NCI-H2196 treated with DMSO at 0.1 percent for 48 hours (cell line): Measurements from ENCODE around the gene GRAMD1B.
"Not testable (repeated sequence)": the region's sequence is repeated elsewhere in the genome, so short reads cannot be mapped to it uniquely, and the experiment has no call there.

Experiments used
- DNase-seq: peaks from one replicate; lab custom pipeline; 2025; ENCODE audit not compliant: unreplicated experiment; lab: John Stamatoyannopoulos, UW

The GRAMD1B gene

DNA sequence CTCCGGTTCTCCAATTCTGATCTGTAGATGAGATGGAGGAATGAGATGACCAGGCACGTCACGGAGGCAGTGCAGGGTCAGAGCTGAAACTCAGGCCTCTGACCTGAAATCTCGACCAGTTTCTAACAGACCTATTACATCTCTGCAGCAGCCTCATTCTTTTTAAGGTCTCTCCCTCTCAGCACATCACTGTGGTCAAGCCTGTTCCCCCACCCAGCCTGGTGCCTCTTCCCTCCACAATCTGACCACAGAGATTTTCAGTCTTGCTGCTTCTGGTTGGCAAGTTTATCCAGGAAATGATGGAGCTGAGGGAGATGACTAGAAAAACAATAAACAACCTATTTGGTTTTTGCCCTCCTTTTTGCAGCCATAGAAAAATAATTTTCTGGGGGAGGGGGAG lies 9.5 kb downstream of the GRAMD1B start:
- no peak for DNase-seq

DNA sequence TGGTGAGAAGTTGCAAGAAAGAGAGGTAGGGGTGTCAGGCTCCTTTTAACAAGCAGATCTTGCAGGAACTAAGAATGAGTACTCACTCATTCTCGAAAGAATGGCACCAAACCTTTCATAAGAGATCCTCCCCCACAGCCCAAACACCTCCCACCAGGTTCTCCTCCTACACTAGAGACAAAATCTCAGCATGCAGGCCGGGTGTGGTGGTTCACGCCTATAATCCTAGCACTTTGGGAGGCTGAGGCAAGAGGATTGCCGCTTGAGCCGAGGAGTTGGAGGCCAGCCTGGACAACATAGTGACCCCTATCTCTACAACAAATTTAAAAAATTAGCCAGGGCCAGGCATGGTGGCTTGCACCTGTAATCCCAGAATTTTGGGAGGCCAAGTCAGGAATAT lies 11.1 kb downstream of the GRAMD1B start:
- DNase-seq, result no peak

DNA sequence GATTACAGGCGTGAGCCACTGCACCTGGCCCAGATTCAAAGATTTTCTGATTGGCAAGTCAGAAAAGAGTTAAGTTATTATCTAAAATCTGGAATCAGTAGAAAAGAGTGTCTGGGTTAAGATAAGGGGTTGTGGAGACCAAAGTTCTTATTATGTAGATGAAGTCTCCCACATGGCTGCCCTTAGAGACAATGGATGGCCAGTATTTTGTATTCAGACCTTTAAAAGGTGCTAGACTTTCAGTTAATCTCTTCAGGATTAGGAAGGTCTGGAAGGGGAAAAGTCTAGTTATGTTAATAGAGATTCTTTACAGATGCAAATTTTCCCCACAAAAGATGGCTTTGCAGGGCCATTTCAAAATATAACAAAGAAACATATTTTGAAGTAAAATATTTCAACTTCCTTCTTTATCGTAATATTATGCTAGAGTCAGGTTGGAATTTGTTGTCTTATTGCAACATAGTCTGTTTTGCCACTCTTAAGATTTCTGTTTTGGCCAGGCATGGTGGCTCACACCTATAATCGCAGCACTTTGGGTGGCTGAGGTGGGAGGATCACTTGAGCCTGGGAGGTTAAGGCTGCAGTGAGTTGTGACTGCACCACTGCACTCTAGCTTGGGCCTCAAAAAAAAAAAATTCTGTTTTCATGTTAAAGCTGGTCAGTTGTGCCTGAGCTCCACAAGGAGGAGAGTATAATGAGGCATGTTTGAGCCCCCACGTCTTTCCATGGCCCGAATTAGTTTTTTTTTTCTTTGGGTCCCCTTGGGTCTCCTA lies 14.0 kb downstream of the GRAMD1B start:
- DNase-seq, result no peak

DNA sequence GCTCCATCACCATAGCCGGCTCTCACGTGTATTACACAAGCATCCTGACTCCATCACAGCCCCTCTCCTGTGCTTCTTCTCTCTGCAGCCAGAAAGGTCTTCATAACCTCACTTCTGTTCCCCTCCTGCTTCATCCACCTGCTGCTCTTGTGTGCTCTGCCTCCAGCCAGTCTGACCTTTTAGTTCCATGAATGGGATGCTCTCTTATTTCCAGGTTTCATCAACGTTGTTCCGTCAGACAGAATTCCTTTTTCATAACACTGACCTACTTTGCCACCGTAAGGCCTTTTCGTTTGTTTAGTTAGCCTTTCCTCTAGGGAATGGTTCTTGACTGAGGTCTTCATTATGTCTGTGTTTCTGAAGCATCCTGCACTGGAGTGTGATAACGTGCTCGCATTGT lies 18.8 kb downstream of the GRAMD1B start:
- no peak for DNase-seq

DNA sequence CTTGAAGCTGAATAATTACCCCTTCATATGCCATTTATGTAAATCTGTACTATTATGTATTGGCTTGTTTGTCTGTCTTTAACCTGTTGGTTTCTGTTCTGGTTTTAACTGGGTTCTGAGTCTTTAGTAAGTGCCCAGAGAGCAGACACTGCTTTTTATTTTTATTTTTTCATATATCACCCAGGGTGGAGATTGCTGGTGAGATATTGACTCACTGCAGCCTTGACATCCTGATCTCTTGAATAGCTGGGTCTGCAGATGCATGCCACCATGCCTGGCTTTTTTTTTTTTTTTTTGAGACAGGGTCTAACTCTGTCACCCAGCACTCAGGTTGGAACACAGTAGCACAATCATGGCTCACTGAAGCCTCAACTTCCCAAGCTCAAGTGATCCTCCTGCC lies 19.4 kb downstream of the GRAMD1B start:
- DNase-seq, result no peak

DNA sequence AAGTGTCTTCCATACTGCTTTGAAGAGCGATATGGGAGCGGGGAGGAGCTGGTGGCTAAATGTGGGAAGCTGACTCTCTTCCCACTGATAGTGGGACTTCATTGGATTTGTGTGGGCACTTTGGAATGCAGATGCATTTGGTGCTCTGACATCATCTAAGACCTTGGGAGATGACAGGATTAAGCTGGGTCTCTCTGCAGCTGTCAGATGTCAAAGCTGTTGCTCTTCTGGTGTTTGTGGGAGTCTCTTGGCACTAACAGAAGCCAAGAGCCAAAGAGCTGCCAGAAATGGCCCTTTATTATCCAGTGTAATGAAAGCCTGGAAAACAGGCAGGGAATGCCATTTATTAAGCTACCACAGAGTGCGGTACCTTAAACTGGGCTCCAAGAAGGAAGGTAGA lies 20.6 kb downstream of the GRAMD1B start:
- no peak for DNase-seq

DNA sequence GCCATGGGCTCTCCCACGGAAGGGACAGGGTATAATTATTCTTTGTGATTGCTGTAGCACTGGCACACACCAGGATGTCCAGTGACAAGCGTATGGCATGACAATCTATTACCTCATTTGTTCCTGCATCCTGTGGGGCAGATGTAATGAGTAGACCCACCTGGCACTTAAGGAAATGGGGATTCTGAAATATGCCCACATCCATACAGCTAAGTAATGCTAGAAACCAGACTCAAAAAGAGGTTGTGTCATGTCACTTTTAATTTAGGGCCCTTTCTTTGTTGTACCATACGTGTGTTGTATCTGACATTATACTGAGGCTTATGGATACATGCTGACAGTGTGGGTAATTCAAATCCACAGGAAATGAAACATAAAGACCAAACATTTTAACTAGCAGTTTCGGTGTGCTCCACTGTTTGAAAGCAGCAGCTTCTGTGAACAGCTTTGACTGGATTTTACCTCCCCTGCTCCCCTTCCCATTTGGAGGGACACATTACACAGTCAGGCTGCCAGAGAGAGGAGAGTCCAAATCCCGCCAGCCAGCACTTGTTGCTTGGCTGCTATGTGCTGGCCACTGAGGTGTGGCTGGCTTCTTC lies 21.2 kb downstream of the GRAMD1B start:
- DNase-seq, result no peak

DNA sequence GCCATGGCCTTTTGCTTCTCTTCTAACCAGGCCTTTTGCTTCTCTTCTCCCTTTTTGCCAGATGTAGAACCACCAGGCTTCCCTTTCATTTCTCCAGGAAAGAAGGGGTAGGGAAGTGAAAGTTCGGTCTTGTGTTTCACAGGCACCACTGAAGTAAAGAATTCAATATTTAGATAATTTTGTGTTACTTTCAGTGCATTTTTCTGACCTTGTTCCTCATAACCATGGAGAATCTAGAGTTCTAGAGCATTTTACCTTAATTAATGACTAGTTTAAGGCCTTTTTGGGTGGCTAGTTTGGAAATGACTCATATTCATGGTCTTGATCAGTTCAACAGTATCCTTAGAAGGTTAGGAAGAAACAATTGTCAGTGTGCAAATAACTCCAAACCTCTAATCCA lies 22.7 kb downstream of the GRAMD1B start:
- DNase-seq, result no peak

DNA sequence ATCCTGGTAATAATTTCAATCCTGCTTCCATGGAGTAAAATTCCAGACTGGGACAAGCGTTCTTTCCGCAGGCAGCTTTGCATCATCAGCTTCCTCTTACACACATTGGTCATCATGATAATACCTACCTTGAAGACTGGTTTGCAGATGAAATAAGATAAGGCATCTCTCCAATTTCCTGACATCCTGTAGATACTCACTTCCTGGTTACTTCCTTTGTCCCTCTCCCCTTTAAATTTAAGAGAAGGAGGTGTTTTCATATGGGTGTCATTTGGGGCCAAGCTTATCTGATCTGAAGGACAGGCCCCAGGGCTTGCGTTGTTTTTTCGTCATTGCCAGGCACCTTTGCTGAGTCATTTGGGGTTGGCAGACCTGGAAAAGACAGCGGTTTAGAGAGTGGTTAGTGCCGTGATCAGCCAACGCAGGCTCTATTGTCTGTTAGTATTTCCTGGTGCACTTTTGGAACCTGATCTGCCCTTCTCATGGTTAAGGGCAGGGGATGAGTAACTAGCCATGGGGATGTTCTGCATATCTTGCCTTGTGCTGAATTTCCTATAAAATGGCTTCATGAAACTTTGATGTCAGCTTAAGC lies 24.1 kb downstream of the GRAMD1B start:
- peak; percentile 86 for DNase-seq

DNA sequence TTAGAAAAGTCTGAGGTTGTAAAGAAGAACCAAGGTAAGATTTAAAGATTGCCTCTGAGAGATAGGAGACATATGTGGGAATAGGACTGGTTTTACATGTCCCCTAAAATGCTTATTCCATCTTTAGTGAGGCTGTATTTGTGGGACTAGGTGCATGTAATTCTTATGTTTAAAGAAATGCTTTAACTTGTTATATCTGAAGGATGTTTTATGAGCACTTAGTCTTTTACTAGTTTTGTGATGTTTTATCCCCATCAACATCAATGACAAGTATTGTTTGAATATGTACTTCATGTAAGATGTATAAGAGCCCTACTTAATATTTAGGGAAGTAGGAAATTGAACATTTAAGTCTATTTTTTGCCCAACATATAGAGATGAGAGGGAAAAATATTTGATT lies 24.7 kb downstream of the GRAMD1B start:
- DNase-seq, result no peak

DNA sequence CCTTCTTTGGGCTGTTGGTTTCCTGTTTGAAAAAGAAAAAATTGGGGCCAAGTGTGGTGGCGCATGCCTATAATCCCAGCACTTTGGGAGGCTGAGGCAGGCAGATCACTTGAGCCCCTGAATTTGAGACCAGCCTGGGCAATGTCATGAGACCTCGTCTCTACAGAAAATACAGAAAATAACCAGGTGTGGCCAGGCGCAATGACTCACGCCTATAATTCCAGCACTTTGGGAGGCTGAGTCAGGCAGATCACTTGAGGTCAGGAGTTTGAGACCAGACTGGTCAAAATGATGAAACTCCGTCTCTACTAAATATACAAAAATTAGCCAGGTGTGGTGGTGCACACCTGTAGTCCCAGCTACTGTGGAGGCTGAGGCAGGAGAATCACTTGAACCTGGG lies 26.4 kb downstream of the GRAMD1B start:
- DNase-seq, result not testable (repeated sequence)

DNA sequence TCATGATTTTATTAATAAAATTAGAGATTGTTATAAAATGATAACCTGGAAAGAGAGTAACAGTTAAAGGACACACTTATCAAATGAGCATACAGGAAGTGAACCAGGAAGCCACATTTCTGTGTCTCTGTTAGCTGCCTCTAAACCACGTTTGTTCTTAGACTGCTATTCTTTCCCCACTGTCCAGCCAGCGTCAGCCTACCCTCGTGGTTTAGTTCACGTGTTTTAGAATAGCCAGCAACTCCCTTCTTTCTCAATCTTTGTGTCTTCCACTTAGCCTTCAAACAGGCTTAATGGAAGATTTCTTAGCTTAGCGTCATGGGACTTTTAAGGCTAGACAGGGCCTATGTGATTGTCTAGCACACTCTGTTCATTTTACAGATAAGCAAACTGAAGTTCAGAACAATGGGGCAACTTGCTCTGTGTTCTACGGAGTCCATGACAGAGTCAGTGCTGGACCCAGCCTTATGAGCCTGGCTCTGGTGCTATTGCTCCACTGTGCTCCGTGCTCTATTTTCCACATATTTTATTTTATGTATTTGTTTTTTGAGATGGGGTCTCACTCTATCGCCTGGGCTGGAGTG lies 27.2 kb downstream of the GRAMD1B start:
- no peak for DNase-seq

DNA sequence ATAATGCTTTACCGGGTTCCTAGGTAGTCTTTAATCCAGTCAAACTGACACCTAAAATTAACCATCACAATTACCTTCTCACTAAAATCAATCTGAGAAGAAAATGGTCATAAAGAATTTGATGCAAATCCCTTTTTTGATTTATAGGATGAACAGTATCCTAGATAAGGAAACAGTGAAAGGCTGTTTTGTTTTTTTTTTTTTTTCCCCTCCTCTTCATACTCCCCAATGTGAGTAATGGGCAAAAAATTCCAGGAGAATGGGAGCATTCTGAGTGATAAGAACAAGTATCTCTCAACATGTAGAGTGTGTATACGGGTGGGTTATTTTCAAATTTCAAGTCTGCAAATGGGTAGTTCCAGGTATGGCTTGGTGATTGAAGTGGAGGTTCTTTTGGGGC lies 28.4 kb downstream of the GRAMD1B start:
- DNase-seq, result no peak

DNA sequence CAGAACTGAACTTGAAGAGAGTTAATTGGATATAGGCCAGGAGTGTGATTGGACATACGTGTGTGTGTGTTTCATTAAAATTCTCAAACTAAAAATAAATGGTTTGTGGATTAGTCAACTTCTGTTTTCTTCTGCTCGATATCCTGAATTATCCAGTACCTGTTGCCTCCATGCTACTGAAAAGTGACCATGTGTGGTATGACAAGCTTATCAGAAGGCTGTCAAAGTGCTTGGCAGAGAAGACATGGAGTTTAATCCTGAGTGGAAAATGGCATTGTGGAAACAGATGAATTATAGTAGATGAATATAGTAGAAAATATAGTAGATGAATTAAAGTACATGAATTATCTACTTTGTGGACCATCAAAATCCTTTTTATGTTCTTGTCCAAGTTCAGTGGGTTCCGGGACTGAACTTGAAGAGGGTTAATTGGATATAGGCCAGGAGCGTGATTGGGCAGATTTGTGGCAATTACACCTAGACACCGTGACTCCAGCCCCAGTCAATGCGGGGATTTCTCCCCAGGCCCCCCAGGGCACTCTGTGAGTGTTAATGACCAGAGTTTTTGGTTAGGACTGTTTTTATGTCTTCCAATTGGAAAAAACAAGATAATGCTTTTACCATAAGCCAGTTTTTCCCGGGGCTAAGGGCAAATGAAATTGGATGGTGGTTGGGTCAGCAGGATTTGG lies 30.1 kb downstream of the GRAMD1B start:
- DNase-seq, result no peak

DNA sequence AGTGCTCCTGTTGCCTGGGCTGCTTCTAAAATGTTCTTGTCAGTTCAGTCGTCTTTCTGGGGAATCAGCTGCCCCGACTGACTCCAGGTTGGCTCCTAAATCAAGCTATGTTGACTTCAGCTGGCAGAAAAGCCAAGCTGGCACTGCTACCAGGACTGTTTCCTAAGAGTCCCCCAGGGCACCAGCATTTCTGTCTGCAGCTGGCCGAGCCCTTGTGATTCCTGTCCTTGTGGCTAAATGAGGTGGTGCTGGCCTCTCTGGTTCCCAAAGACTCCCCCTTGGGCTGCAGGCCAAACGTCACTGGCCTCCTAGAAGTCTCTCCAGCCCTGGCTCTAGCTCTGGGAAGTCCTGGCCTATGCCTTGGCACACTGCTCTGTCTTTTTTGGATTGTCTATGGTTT lies 31.1 kb downstream of the GRAMD1B start:
- DNase-seq, result peak; percentile 48

DNA sequence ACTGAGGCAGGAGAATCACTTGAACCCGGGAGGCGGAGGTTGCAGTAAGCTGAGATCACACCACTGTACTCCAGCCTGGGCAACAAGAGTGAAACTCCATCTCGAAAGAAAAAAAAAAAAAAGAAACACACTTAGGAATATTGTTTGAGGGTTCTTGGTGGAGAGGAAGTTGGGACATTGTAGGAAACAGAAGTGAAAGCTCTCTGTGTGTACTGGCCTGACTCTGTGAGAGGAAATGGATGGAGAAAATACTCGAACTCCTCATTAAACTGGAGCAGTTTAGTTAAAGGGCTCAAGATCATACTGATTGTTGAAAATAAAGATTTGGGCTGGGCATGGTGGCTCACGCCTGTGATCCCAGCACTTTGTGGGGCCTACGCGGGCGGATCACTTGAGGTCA lies 35.6 kb downstream of the GRAMD1B start:
- not testable (repeated sequence) for DNase-seq

DNA sequence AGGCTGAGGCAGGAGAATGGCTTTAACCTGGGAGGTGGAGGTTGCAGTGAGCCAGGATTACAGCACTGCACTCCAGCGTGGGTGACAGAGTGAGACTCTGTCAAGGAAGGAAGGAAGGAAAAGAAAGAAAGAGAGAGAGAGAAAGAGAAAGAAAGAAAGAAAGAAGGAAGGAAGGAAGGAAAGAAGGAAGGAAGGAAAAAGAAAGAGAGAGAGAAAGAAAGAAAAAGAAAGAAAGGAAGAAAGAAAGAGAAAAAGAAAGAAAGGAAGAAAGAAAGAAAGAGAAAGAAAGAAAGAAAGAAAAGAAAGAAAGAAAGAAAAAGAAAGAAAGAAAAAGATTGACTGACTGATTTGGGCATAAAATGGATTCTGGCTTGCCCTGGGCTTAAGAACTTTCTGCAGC lies 36.1 kb downstream of the GRAMD1B start:
- not testable (repeated sequence) for DNase-seq

DNA sequence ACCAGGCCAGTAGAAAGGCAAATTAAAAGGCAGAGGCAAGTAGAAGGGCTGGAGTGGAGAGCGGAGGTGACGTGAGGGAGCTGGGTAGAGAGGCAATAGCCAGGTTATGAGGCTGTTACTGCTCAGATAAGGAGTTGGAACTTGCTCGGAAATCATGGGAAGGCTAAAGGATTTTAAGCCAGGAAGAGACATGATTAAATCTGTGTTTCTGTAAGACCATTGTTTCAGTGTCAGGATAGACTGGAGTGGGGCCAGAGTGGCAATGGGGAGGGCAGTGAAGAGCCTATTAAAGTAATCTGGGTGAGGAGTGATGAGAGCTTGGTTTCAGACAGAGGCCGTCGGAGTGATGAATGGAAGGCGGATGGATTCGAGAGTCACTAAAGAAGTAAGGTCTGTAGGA lies 39.0 kb downstream of the GRAMD1B start:
- no peak for DNase-seq

DNA sequence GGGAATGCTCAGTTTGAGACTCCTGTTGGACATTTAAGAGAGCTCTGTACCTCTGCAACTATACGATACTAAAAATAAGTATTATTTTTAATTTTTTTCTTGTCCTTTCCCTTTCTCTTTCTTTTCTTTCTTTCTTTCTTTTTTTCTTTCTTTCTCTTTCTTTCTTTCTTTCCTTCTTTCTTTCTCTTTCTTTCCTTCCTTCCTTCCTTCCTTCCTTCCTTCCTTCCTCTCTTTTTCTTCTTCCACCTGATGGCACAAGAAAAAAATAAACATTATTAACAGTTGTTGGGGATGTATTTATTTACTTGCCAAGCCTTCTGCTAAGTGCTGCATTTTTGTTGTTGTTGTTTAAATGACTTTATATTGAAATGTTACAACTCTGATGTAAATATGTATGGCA lies 39.5 kb downstream of the GRAMD1B start:
- DNase-seq, result no peak

DNA sequence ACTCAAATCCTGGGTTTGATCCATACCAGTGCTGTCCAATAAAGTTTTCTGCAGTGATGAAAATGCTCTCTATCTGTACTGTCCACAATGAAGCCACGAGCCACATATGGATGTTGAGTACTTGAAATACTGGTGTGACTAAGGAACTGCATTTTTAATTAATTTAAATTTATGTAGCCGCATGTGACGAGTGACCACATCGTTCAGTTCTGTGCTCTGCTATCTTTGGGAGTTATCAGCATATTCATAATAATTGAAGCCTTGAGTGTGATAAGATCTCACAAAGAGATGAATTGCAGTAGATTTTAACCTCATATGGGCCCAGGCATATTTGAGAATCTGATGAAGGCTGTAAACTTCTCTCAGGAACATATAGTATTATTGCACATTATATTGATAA lies 40.8 kb downstream of the GRAMD1B start:
- no peak for DNase-seq

DNA sequence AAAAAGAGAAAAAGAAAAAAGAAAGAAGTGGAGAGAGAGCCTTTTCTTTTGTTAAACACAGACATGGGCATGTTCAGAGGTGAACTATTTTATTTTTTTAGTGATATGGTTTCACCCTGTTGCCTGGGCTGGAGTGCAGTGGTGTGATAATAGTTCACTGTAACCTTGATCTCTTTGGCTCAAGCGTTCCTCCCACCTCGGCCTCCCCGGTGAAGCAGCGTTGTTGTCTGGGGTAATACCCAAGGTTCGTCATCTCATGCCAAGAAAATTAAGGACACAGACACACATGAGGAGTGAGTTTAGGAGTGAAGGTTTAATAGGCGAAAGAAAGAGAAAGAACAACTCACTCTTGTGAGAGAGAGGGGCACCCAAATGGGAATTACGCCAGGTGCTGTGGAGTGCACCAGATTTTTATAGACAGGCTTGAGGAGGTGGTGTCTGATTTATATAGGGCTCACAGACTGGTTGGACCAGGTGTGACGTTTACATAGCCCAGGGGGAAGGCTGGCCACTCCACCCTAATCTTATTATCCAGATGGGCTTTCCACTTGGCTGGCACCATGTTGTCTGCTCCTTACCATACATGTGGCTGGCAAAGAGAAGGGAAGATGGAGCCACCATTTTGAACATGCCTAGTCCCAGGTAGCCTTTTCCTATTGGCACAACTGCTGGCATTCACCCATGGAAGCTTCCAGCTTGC lies 42.3 kb downstream of the GRAMD1B start:
- no peak for DNase-seq
